Muscle layer of duodenum (tissue), 2 donors: Measurements from ENCODE around the gene MEPE.

Experiments used
- H3K27ac ChIP-seq: one replicate; pipeline ENCODE4 v1.7.0; 2013; ENCODE audit warnings: mild to moderate bottlenecking, low read length
- H3K27me3 ChIP-seq: one replicate; pipeline ENCODE4 v1.7.0; 2013; ENCODE audit warnings: low read depth, mild to moderate bottlenecking, control low read depth, low read length
- H3K36me3 ChIP-seq, 2 donors: one replicate each; pipeline ENCODE4 v1.7.0; 2013; ENCODE audit warnings: low read length in 2 of 2, control low read depth in 1 of 2, mild to moderate bottlenecking in 1 of 2; ENCODE audit not compliant: insufficient read depth in 2 of 2, control insufficient read depth in 1 of 2
- H3K4me1 ChIP-seq, 2 donors: one replicate each; pipeline ENCODE4 v1.7.0; 2013; ENCODE audit warnings: low read length in 2 of 2, mild to moderate bottlenecking in 2 of 2, control low read depth in 1 of 2, moderate library complexity in 1 of 2; ENCODE audit not compliant: insufficient read depth in 2 of 2, control insufficient read depth in 1 of 2
- H3K4me3 ChIP-seq, 2 donors: one replicate each; pipeline ENCODE4 v1.7.0; 2013; ENCODE audit warnings: low read length in 2 of 2, low read depth in 1 of 2, mild to moderate bottlenecking in 1 of 2
- H3K9me3 ChIP-seq, 2 donors: one replicate each; pipeline ENCODE4 v1.7.0; 2013; ENCODE audit warnings: low read length in 2 of 2, control low read depth in 1 of 2, mild to moderate bottlenecking in 1 of 2; ENCODE audit not compliant: control insufficient read depth in 1 of 2
- donor health status: healthy.

Gene MEPE

DNA sequence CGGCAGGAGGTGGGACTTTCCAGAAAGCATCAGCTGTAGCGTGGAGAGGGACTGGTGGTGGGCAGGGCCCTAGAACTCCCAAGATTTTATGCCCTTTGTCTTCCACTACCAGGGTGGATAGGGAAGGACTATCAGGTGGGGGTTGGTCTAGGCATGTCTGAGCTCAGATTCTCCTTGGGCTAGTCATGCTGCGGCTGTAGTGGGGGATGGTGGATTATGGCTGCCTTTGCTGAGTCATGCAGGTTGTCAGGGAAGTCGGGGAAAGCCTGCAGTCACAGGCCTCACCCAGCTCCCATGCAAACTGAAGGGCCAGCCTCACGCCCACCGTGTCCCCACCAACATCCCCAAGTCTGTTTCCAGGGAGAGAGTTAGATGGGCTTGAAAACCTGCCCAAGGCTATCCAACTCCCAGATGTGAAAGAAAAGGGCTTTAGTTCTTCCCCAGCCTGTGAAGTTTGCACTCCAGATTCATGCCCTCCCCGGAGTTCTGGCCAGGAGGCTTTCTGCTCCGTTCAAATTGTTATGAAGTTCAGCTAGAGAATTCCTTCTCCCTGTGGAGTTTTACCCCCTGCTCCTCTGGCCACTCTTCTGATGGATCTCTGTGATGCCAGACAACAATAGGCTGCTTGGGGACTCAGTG, 13.4 kb upstream of the MEPE start:
- no peaks in the 10 kb centered on the region for H3K36me3 ChIP-seq
- H3K4me1 ChIP-seq = no peaks in the 10 kb centered on the region
- no peaks in the 10 kb centered on the region for H3K27me3 ChIP-seq
- H3K9me3 ChIP-seq = no peaks in the 10 kb centered on the region
- H3K27ac ChIP-seq = no peak overlapping the region
- no peak overlapping the region for H3K4me3 ChIP-seq

- Histone ChIP-seq H3K36me3 (no peaks in the 10 kb centered on the region), H3K27me3 (no peaks in the 10 kb centered on the region), H3K9me3 (no peaks in the 10 kb centered on the region), H3K4me1 (no peaks in the 10 kb centered on the region), H3K27ac (no peak overlapping the region), H3K4me3 (no peak overlapping the region)
Measured at GRCh38 chr4:87823200-87823599, 9.6 kb upstream of the MEPE start.

DNA sequence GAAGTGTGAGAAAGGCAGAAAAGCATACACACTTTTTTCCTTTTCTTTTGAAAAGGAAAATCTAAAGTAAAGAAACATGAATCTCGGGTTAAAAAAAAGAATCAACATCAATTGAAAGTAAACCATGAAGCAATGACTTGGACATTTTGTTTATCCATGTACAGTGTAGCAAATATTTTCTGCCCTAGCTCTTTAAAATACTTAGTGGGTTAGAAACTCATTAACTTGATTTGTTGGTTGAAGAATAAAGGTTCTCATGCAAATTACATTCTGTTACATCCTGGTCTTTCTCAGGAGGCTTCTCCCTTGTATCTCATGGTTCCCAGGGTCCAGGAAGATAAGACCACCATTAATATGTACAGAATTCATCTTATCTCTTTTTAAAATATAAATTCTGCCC, 9.0 kb upstream of the MEPE start:
- H3K27me3 ChIP-seq = no peaks in the 10 kb centered on the region
- no peaks in the 10 kb centered on the region for H3K36me3 ChIP-seq
- H3K4me3 ChIP-seq = no peak overlapping the region
- H3K4me1 ChIP-seq = no peaks in the 10 kb centered on the region
- no peak overlapping the region for H3K27ac ChIP-seq
- H3K9me3 ChIP-seq = no peaks in the 10 kb centered on the region

DNA sequence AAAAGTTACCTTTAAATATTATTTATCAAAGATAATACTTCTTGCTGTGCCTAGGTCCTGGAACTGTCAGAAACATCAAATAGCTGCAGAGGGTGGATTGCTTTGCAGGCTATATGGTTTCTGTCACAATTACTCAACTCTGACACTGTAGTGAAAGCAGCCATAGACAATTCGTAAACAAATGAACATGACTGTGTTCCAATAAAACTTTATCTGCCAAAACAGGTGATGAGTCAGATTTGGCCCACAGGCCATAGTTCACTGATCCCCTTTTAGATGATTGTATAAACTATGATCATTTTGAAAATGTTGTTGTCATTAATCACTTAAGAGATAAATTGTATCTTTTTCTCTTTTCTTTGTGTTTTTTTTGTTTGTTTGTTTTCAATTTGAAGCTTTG, 8.4 kb upstream of the MEPE start:
- no peaks in the 10 kb centered on the region for H3K27me3 ChIP-seq
- no peaks in the 10 kb centered on the region for H3K4me1 ChIP-seq
- no peak overlapping the region for H3K27ac ChIP-seq

GRCh38 chr4:87834401-87834800, 1.6 kb downstream of the MEPE start:
- Histone ChIP-seq H3K27ac (no peak overlapping the region), H3K9me3 (no peaks in the 10 kb centered on the region), H3K36me3 (no peaks in the 10 kb centered on the region), H3K27me3 (no peaks in the 10 kb centered on the region), H3K4me3 (no peak overlapping the region), H3K4me1 (peaks cover 0 to 4% of the 10 kb centered on the region in 2 donors)

More for the DNA sequence above, 8.4 kb upstream of the MEPE start:
- H3K36me3 ChIP-seq = no peaks in the 10 kb centered on the region
- no peaks in the 10 kb centered on the region for H3K9me3 ChIP-seq
- H3K4me3 ChIP-seq = no peak overlapping the region

- Histone ChIP-seq H3K36me3 (no peaks in the 10 kb centered on the region), H3K4me1 (peaks cover 0 to 4% of the 10 kb centered on the region in 2 donors), H3K4me3 (no peak overlapping the region), H3K27me3 (no peaks in the 10 kb centered on the region), H3K27ac (no peak overlapping the region), H3K9me3 (no peaks in the 10 kb centered on the region)
Measured at GRCh38 chr4:87835197-87835596, 2.4 kb downstream of the MEPE start.

DNA sequence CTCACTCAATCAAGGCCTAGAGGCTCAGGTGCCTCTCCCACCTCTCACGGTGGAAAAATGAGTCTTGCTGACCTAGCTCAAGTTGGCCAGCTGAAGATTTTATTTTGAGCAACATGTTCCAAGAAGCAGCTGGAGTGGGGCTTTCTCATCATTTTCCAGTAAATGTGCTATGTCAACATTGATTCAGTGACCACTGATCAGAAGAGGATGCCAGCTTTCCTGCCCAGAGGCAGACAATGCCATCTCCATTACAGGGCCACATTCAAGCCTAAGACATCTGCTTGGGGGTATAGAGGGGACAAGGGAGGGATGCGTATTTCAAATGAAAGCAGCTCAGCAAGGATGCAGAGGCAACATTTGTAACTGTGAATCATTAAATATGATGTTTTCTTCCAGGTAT, 3.0 kb downstream of the MEPE start:
- Histone ChIP-seq H3K36me3 (no peaks in the 10 kb centered on the region), H3K4me1 (peaks cover 0 to 4% of the 10 kb centered on the region in 2 donors), H3K27me3 (no peaks in the 10 kb centered on the region), H3K27ac (no peak overlapping the region), H3K4me3 (no peak overlapping the region), H3K9me3 (no peaks in the 10 kb centered on the region)

GRCh38 chr4:87838205-87838604, 5.4 kb downstream of the MEPE start:
- Histone ChIP-seq H3K27ac (no peak overlapping the region), H3K27me3 (no peaks in the 10 kb centered on the region), H3K9me3 (no peaks in the 10 kb centered on the region), H3K36me3 (no peaks in the 10 kb centered on the region), H3K4me3 (no peak overlapping the region), H3K4me1 (peaks cover 0 to 4% of the 10 kb centered on the region in 2 donors)

- H3K36me3 ChIP-seq = no peaks in the 10 kb centered on the region
- no peak overlapping the region for H3K4me3 ChIP-seq
- H3K9me3 ChIP-seq = no peaks in the 10 kb centered on the region
- no peak overlapping the region for H3K27ac ChIP-seq
- H3K4me1 ChIP-seq = peaks cover 0 to 4% of the 10 kb centered on the region in 2 donors
- no peaks in the 10 kb centered on the region for H3K27me3 ChIP-seq
Measured at GRCh38 chr4:87838890-87839591, 6.3 kb downstream of the MEPE start.

- H3K4me3 ChIP-seq = no peak overlapping the region
- peaks cover 0 to 4% of the 10 kb centered on the region in 2 donors for H3K4me1 ChIP-seq
- H3K27ac ChIP-seq = no peak overlapping the region
- H3K27me3 ChIP-seq = no peaks in the 10 kb centered on the region
- no peaks in the 10 kb centered on the region for H3K9me3 ChIP-seq
- H3K36me3 ChIP-seq = peaks cover 0 to 4% of the 10 kb centered on the region in 2 donors
Measured at GRCh38 chr4:87839592-87839946, 6.8 kb downstream of the MEPE start.

- Histone ChIP-seq H3K27me3 (no peaks in the 10 kb centered on the region), H3K4me1 (peaks cover 0 to 4% of the 10 kb centered on the region in 2 donors), H3K4me3 (no peak overlapping the region), H3K36me3 (peaks cover 0 to 4% of the 10 kb centered on the region in 2 donors), H3K27ac (no peak overlapping the region), H3K9me3 (no peaks in the 10 kb centered on the region)
Measured at GRCh38 chr4:87840149-87840548, 7.4 kb downstream of the MEPE start.

DNA sequence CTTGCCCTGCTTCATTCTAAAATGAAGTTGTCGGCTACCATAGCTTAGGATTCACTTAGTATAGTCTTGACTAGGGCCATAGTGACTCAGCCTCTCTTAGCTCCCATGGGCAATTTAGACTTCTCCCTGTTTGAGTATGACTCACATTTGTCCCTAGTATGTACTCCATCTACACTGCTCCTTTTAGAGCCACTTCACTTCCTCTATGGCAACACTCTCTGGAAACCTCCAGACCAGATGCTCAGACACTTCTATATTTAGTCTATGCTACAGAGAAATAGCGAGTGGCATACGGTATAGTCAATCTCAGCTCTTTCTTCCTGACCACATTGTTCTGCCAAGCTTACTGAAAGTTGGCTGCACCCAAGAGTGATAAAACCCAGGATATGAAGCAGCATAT, 11.2 kb downstream of the MEPE start:
- Histone ChIP-seq H3K4me3 (no peak overlapping the region), H3K4me1 (peaks cover 4 to 6% of the 10 kb centered on the region in 2 donors), H3K9me3 (no peaks in the 10 kb centered on the region), H3K27me3 (no peaks in the 10 kb centered on the region), H3K27ac (no peak overlapping the region), H3K36me3 (peaks cover 0 to 4% of the 10 kb centered on the region in 2 donors)
